Mucosa of rectum (tissue), 2 donors: Measurements from ENCODE around the gene GABARAP.
A peak's percentile ranks its signal among the peaks of the same experiment; 100 is the strongest.

Experiments
- H3K27ac ChIP-seq, 2 donors: one replicate each; pipeline ENCODE4 v1.7.0; 2013; ENCODE audit warnings: inconsistent platforms in 2 of 2, low read depth in 2 of 2, low read length in 2 of 2
- H3K27me3 ChIP-seq, 2 donors: one replicate each; pipeline ENCODE4 v1.7.0; 2013; ENCODE audit warnings: low read length in 2 of 2; ENCODE audit not compliant: control insufficient read depth in 2 of 2, insufficient read depth in 2 of 2
- H3K36me3 ChIP-seq, 2 donors: one replicate each; pipeline ENCODE4 v1.7.0; 2013; ENCODE audit warnings: low read length in 2 of 2; ENCODE audit not compliant: control insufficient read depth in 2 of 2, insufficient read depth in 2 of 2
- H3K4me1 ChIP-seq, 2 donors: one replicate each; pipeline ENCODE4 v1.7.0; 2013; ENCODE audit warnings: low read length in 2 of 2, mild to moderate bottlenecking in 1 of 2; ENCODE audit not compliant: control insufficient read depth in 2 of 2, insufficient read depth in 2 of 2
- H3K4me3 ChIP-seq, 2 donors: one replicate each; pipeline ENCODE4 v1.7.0; 2013; ENCODE audit warnings: low read length in 2 of 2
- H3K9ac ChIP-seq, 2 donors: one replicate each; pipeline ENCODE4 v1.7.0; 2013; ENCODE audit warnings: low read length in 2 of 2, low read depth in 1 of 2, mild to moderate bottlenecking in 1 of 2
- H3K9me3 ChIP-seq, 2 donors: one replicate each; pipeline ENCODE4 v1.7.0; 2013; ENCODE audit warnings: low read length in 2 of 2; ENCODE audit not compliant: control insufficient read depth in 2 of 2
- donor health status: healthy.
- donor health status: Normal muscosa, but diverticular disease.

GABARAP gene

GRCh38 chr17:7260651-7261378 is 18.6 kb upstream of the GABARAP start:
- Histone ChIP-seq H3K27me3 (peaks cover 6 to 8% of the 10 kb centered on the region in 2 donors), H3K9me3 (no peaks in the 10 kb centered on the region), H3K4me3 (peak overlapping the region; percentile 87 to 98), H3K9ac (peak overlapping the region; percentile 71 to 100), H3K27ac (peak overlapping the region; percentile 97 to 100), H3K36me3 (peaks cover 16 to 21% of the 10 kb centered on the region in 2 donors), H3K4me1 (peaks cover 33 to 37% of the 10 kb centered on the region in 2 donors)

GRCh38 chr17:7260151-7260550 is 17.9 kb upstream of the GABARAP start:
- H3K27ac ChIP-seq = peak overlapping the region; percentile 97 to 100
- H3K36me3 ChIP-seq = peaks cover 19 to 21% of the 10 kb centered on the region in 2 donors
- peak overlapping the region; percentile 87 to 98 for H3K4me3 ChIP-seq
- no peaks in the 10 kb centered on the region for H3K9me3 ChIP-seq
- peaks cover 6 to 8% of the 10 kb centered on the region in 2 donors for H3K27me3 ChIP-seq
- H3K4me1 ChIP-seq = peaks cover 33 to 37% of the 10 kb centered on the region in 2 donors
- peak overlapping the region; percentile 71 to 100 for H3K9ac ChIP-seq

DNA sequence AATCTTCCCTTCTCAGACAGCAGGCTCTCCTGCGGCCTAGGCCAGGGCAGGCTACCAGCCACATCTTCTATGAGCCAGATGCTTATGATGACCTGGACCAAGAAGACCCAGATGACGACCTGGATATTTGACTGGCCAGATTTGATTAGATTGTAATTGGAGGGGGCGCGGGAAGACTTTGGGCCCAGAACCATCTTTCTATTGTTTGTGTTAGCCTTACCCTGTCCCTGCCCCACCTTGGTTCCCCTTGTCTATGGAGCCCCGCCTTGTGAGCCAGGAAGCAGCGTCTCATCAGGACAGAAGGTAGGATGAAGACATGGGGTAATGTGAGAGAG is 17.3 kb upstream of the GABARAP start:
- Histone ChIP-seq H3K4me1 (peaks cover 33 to 36% of the 10 kb centered on the region in 2 donors), H3K9me3 (no peaks in the 10 kb centered on the region), H3K9ac (peak overlapping the region; percentile 71 to 100), H3K27ac (peak overlapping the region; percentile 97 to 100), H3K4me3 (peak overlapping the region; percentile 38 to 87), H3K36me3 (peaks cover 25 to 26% of the 10 kb centered on the region in 2 donors), H3K27me3 (peaks cover 6 to 8% of the 10 kb centered on the region in 2 donors)

- Histone ChIP-seq H3K36me3 (peaks cover 27 to 29% of the 10 kb centered on the region in 2 donors), H3K4me1 (peaks cover 30 to 31% of the 10 kb centered on the region in 2 donors), H3K9ac (peak overlapping the region; percentile 71 to 100), H3K4me3 (peak overlapping the region; percentile 38 to 87), H3K27ac (peak overlapping the region; percentile 97 to 100), H3K9me3 (no peaks in the 10 kb centered on the region), H3K27me3 (peaks cover 6 to 8% of the 10 kb centered on the region in 2 donors)
Measured at GRCh38 chr17:7258731-7259554, 16.7 kb upstream of the GABARAP start.

DNA sequence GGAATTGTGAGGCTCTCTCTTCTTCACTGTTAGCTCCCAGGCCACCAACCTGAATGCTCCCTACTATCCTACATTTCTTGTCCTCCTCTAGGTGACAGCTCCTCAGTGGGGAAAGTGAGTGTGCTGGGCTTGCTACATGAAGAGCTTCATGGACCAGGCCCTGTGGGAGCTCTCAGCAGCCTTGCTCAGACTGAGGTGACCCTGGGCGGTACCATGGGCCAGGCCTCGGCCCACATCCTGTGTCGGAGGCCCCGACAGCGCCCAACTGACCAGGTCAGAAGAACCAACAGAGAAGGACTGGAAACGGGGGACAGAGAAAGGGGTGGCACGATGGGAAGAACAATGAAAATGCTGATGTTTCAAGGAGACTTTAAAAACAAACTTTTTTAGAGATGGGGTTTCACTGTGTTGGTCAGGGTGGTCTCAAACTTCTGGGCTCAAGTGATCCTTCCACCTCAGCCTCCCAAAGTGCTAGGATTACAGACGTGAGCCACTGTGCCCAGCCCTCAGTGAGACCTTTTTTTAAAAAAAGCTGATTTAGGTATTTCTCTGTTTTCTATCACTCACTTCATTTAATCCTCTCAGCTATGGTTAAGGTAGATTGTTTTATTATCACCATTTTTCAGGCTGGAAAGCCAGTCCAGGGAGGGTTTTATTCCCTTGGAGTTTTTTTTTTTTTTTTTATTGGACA is 14.7 kb upstream of the GABARAP start:
- Histone ChIP-seq H3K9me3 (no peaks in the 10 kb centered on the region), H3K4me1 (peaks cover 27 to 34% of the 10 kb centered on the region in 2 donors), H3K27me3 (peaks cover 0 to 2% of the 10 kb centered on the region in 2 donors), H3K36me3 (peaks cover 27 to 31% of the 10 kb centered on the region in 2 donors), H3K27ac (peak overlapping the region; percentile 97 to 100), H3K4me3 (no peak overlapping the region), H3K9ac (peak overlapping the region in 1 of 2 donors; percentile 53)

DNA sequence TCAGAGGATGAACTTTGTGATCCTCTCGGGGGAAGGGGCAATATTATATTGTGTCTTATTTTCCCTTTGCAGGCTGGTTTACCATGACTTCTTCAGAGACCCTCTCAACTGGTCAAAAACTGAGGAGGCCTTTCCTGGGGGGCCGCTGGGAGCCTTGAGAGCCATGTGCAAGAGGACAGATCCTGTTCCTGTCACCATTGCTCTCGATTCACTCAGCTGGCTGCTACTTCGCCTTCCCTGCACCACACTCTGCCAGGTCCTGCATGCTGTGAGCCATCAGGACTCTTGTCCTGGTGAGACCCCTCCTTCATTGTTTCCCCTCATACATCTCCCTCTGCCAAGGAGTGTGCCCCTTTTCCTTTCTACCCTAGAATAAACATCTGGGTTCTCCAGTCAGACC is 12.3 kb upstream of the GABARAP start:
- Histone ChIP-seq H3K4me1 (peaks cover 34 to 38% of the 10 kb centered on the region in 2 donors), H3K36me3 (peaks cover 22 to 23% of the 10 kb centered on the region in 2 donors), H3K27me3 (no peaks in the 10 kb centered on the region), H3K9ac (no peak overlapping the region), H3K9me3 (no peaks in the 10 kb centered on the region), H3K27ac (no peak overlapping the region), H3K4me3 (no peak overlapping the region)

- Histone ChIP-seq H3K9ac (peak overlapping the region; percentile 87 to 97), H3K27ac (peak overlapping the region; percentile 100), H3K4me1 (peaks cover 24 to 36% of the 10 kb centered on the region in 2 donors), H3K9me3 (no peaks in the 10 kb centered on the region), H3K27me3 (no peaks in the 10 kb centered on the region), H3K36me3 (peaks cover 17 to 25% of the 10 kb centered on the region in 2 donors), H3K4me3 (peak overlapping the region; percentile 71 to 92)
Measured at GRCh38 chr17:7253082-7253481, 10.8 kb upstream of the GABARAP start.

DNA sequence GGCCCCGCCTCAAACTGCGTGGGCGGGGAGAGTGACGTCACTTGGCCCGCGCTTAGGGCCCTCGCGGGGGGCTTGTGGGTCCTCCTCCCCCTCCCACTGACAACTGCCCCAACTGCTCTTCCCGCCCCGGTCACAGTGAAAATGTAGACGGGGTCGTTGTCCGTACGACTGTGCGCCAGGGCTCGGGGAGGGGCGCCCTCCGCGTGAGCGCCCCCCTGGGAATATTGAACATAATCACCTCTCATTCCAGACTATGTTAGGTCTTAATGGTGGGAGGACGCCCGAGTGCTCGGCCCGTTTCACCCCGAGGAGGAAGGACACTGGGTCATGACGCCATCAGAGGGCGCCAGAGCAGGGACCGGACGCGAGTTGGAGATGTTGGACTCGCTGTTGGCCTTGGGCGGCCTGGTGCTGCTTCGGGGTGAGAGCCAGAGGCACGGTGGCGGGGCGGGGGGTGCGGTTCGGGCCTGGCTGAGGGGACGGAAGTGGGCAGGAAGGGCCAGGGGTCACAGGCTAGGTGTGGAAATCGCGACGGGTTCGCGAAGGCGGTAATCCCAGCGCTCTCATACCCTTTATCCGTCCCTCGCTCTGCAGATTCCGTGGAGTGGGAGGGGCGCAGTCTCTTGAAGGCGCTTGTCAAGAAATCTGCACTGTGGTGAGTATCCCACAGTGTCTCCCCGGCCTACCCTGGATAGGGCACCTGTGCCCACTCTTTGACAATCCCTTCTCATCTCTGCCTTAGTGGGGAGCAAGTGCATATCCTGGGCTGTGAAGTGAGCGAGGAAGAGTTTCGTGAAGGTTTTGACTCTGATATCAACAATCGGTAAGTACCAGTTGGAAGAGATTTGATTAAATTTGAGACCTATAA is 10.2 kb upstream of the GABARAP start, which contains the start of gene ELP5:
Gene ELP5, plus strand, starts transcription at position 40 of the 868 bp plus-strand sequence. Its CDS starts 336 bp downstream, at position 376.
- peak within 1 kb of the TSS; percentile 100 for H3K27ac ChIP-seq
- peaks cover 24 to 29% of the 10 kb centered on the region in 2 donors for H3K4me1 ChIP-seq
- no peaks in the 10 kb centered on the region for H3K9me3 ChIP-seq
- no peaks in the 10 kb centered on the region for H3K27me3 ChIP-seq
- peak within 1 kb of the TSS; percentile 87 to 97 for H3K9ac ChIP-seq
- peak within 1 kb of the TSS; percentile 71 to 92 for H3K4me3 ChIP-seq
- peaks cover 17 to 25% of the 10 kb centered on the region in 2 donors for H3K36me3 ChIP-seq

- Histone ChIP-seq H3K9ac (peak within 1 kb of the TSS; percentile 87 to 97), H3K9me3 (no peaks in the 10 kb centered on the region), H3K27me3 (no peaks in the 10 kb centered on the region), H3K4me1 (peaks cover 24 to 29% of the 10 kb centered on the region in 2 donors), H3K4me3 (peak within 1 kb of the TSS; percentile 71 to 92), H3K27ac (peak within 1 kb of the TSS; percentile 100), H3K36me3 (peaks cover 18 to 27% of the 10 kb centered on the region in 2 donors)
Measured at GRCh38 chr17:7251661-7252175, 9.5 kb upstream of the GABARAP start, which contains the start of gene CTDNEP1. Gene CTDNEP1 (minus strand): TSS chr17:7251734. CDS start chr17:7251296, 438 bp downstream.
